HG02938 (cell line): Measurements from ENCODE around the gene C3orf62.
"Not testable (repeated sequence)": the region's sequence is repeated elsewhere in the genome, so short reads cannot be mapped to it uniquely, and the experiment has no call there.

Experiments
- ATAC-seq: cut with Tn5 transposase; IDR thresholded peaks from one replicate; pipeline ENCODE4 v1.9.1; 2021; ENCODE audit warnings: mild to moderate bottlenecking, moderate library complexity; ENCODE audit not compliant: unreplicated experiment

C3orf62 gene

DNA sequence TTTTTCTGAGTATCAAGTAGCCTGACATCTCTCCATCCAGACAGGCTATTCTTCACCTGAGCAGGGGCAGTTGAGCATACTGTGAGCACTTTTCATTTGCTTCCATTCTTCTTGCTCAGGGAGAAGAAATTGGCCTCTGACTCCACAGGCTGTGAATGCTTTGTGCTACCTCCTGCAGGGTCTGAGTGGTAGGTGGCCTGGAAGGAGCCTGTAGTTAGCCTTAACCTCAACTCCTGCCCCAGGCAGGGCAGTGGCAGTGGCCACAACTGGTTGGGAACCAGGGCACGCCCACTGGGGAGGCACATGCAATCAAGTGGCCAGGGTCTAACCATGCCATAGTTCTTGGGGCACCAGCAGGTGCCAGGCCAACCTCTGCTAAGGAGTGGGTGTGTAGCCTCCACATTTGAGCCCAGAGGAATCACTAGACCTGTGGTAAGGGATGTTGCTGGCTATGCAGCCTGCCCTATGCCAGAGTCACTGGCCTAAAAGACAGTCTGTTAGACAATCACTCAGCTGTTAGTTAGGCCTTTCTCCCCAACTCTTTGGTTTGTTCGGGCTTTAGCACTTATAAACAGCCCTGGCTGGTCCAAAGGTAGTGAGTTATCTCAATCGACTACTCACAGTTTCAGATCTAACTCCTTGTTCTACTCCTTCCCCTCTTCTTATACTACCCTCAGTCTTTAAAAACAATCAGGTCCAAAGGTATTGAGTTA is 7.4 kb downstream of the C3orf62 start:
- ATAC-seq: no peak

DNA sequence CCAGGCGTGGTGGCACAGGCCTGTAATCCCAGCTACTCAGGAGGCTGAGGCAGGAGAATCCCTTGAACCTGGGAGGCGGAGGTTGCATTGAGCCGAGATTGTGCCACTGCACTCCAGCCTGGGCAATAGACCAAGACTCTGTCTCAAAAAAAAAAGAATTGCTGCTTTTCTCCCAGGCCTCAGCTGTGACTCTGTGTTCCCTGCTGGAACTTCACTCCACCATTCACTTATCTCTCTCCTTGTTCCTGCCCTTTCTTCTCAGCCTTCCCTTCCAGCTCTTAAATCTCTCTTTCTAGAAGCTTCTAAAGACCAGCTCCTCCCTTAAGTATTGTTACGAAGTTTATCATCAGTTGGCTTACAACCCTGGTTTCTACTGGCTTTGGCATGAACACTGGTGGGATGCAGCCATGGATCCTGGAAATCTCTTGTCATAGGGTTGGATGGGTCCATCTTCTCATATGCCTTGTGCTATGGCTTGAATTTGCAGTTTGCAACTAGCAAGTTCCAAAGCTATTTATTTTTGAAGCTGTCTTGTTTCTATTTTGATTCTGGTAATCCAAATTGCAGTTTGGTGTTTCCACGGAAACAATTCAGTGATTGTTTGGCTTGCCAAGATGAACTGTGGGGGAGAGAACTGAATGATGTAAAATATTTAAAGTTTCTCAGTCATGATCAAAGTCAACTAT is 10.5 kb downstream of the C3orf62 start:
- no peak for ATAC-seq

DNA sequence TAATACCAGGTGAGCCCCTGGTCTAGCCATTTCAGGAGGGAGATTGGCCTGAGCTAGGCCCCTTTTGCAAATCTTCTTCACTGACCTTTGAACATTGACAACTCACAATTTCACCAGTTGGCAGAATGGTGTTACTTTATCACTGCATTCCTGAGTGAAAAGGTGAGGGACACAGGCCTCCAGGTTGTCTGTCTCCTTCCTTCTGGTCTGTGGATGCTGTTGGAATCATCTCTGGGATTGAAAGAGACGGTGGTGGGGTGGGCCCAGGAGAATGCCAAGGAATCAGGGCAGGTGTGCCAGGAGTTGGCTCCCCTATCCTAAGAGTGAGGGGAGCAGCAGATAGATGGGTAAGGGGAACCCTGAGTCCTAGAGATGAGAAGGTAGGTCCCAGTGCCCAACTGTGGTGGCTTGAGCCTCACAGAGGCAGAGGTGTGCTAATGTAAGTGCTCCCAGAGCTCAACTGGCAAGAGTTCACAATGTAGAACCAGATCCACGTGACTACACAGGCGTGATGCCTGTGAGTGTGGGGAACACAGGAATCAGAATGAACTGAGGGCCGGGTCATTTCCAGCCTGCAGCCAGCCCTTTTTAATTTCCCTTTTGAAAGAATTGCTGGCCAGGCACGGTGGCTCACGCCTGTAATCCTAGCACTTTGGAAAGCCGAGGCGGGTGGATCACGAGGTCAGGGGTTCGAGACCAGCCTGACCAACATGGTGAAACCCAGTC is 11.2 kb downstream of the C3orf62 start:
- no peak for ATAC-seq

DNA sequence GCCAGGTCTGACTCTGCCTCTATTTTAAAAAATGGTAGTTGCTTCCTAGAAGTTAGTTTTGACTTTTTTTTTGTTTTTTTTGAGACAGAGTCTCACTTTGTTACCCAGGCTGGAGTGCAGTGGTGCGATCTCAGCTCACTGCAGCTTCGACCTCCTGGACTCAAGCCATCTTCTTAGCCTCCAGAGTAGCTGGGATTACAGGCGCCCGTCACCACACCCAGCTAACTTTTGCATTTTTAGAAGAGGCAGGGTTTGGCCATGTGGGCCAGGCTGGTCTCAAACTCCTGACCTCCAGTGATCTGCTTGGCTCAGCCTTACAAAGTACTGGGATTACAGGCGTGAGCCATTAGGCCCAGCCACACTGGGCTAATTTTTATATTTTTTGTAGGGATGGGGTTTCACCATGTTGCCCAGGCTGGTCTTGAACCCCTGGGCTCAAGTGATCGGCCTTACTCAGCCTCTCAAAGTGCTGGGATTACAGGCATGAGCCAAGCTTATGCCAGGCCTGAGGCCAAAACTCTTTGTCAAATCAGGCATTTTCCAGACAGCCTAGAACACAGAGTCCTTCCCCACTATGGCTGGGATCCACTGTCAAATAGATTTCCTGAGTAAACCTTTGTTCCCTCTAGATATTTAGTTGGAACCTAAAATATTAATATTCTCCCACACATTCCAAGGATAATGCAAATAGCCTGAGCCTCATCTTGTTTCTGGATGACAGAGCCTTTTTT is 13.7 kb downstream of the C3orf62 start:
- no peak for ATAC-seq

DNA sequence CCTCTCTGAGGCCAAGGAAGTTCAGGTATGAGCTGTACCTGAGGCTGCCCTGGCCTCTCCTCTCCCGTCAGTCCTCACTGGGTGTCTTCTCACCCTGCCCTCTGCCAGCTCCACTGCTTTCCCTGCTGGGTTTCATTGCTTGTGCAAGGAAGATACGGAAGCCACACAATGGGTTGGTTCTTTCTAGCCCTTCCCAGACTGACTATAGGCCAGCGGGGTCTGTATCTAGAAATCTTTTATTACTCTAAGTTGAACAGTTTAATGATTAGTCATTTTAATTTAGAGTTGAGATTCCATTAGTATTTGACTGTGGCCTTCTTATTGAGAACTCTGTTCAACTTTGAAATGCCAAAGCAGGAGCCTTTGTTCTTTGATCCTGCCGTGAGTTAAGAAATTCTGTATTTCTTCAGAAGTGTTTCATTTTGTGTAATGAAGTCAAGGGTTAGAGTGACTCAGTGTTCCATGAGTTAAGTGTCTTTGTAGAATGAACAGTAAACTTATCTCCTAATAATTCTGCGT is 16.2 kb downstream of the C3orf62 start:
- no peak for ATAC-seq

DNA sequence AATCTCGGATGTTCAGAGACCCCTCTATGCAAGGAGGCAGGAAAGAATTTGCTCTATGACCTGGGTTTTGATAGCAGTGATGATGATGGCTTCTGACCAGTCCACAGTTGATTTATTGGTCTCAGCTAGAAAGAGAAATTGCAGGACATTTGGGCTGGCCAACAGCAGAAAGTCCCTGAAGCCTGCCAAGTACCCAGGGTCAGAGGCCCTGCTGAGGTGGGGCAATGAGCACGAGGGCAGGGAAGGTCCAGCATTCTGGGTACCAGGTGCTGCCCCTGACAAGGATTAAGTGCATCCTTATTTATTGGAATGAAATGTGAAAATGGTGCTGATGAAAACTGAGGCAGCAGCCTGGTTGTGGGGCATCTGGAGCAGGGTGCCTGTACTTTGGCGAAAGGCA is 19.8 kb downstream of the C3orf62 start:
- ATAC-seq: no peak

DNA sequence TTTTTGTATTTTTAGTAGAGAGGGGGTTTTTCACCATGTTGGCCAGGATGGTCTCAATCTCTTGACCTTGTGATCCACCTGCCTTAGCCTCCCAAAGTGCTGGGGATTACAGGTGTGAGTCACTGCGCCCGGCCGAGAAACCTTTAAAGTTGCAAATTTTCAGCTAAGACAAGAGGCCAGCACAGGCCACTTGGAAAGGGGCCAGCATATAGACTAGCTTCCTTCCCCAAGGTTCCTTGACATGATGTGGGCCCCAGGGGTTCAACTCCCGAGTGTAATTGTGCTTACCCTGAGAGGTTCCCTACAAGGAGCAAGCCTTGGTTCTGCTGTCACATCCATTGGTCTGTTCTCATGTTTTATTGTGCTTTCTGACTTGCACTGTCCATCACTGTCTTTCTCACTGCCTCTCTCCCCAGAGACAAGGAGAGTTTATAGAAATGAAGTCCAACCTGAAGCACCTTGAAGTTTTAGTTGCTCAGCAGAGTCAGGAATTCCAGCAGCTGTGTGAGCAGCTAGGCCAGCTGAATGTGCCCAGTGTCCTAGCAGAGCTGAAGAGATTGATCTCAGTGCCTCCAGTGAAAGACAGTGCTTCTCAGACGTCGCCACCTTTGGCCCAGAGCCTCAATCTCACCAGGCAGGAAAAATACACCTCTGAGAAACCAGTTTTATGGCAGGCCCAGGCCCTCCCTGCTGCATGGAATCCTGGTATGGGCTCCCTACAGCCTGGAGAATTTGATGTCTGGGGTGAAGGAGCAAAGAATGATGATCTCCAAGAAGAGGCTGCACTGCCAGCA is 21.1 kb downstream of the C3orf62 start:
- ATAC-seq: no peak

DNA sequence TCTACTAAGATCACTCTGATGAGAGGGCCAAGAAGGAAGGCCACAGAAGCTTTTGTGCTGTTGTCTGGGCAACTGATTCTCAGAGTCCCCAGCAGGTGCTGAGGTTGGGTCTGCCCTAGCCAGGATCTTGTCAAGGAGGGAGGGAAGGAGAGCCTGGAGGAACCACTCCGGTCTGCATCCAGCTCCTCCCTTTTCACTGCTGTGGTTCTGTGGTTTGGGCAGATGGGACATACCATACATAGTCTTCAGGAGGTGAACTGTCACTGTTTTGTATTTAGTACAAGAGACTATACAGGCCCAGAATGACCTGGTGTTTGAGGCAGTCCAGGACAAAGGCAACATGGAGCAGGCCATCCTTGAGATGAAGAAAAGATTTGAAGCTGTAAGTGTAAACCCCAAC is 21.9 kb downstream of the C3orf62 start:
- no peak for ATAC-seq

DNA sequence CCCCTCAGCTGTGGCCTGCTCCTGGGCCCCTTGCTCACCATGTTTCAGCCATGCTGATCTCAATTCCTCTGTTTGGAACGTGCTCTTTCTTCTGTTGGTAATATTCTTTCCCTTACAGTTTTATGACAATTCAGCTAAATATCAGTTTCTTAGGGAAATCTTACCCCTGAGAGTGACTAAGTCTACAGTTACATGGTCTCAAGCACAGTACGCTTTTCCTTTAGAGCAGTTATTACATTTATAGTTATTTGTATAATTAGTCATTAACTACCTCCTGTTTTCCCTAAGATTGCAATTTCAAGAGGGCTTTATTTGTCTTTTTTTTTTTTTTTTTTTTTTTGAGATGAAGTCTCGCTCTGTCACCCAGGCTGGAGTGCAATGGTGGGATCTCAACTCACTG is 23.5 kb downstream of the C3orf62 start:
- no peak for ATAC-seq

DNA sequence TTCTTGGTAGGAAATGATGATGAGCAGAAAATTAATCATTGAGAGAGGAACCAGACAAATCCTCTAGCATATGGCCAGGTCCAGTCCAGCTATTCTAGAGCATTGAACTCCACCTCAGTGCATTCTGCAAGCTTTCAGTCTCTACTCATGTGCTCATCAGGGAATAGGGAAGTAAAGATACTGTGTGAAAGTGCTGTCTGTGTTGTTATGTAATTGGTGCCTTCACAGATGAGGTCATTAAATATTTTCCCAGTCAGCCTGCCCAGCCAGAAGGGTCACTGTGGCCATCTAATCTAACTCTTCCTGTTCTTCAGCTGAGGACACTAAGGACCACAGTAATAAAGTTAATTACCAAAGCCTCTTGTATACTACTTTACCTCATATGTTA is 28.2 kb downstream of the C3orf62 start:
- ATAC-seq: no peak

DNA sequence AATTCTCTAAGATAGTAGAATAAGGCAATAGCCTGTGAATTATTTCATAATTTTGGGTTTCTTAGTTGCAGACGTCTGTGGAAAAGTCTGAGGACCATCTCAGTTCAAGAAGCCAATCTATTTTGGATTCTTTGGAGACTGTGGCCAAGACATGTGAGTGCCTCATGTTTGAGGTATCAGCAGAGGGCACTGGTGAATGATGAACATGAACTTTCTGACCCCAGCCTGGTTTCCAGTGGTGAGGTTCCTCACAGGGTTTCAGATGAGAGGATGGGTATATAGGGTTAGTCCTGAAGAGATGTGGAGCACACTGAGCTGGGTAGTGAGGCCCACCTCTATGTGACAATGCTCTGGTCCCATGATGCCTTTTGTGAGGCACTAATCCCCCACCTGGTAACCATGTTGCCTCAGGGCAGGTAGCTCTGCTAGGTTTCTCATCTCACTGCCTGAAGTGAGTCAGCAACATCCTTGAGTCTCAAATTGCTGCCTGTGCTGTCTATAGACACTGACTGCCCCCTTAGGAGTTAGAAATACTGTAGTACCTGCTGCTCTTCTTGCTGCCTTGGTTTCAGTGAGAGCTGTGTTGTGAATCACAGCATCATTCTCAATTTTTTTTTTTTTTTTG is 32.3 kb downstream of the C3orf62 start:
- no peak for ATAC-seq

DNA sequence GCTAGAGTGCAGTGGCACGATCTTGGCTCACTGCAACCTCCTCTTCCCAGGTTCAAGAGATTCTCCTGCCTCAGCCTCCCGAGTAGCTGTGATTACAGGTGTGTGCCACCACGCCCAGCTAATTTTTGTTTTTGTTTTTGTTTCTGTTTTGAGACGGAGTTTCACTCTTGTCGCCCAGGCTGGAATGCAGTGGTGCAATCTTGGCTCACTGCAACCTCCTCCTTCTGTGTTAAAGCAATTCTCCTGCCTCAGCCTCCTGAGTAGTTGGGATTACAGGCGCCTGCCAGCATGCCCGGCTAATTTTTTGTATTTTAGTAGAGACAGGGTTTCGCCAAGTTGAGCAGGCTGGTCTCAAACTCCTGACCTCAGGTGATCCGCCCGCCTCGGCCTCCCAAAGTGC is 36.9 kb downstream of the C3orf62 start:
- not testable (repeated sequence) for ATAC-seq

DNA sequence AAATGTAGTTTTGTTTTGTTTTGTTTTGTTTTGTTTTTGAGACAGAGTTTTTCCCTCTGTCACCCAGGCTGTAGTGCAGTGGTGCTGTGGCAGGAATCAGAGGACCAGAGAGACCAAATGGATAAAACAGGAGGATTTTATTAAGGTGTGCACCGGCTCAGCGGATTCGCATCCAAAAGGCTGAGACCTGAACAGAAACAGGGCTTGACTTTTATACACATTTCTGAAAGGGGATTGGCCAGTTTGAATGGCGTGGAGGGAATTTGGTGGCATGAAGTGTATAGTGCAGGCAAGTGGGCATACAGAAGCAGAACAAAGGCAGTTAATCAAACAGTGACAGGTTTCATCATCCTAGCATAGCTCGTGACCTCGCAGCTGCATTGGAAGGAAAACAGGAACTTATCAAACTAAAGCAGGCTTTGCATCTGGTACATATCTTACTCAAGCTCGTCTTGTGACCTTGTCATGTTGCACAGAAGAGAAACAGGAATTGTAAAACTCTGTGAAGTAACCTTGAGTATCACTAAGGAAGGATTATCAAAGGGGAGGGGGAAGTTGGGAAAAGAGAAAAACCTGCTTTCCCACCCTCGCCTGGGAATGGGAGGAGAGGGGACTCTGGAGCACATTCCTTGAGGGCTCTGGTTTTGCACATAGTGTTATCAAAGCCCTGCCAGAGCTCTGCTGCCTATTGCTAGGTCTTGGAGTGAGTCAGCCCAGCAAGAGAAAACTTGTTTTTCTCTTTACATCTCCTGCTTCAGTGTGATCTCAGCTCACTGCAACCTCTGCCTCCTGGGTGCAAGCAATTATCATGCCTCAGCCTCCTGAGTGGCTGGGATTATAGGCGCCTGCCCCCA is 38.5 kb downstream of the C3orf62 start:
- ATAC-seq: no peak

DNA sequence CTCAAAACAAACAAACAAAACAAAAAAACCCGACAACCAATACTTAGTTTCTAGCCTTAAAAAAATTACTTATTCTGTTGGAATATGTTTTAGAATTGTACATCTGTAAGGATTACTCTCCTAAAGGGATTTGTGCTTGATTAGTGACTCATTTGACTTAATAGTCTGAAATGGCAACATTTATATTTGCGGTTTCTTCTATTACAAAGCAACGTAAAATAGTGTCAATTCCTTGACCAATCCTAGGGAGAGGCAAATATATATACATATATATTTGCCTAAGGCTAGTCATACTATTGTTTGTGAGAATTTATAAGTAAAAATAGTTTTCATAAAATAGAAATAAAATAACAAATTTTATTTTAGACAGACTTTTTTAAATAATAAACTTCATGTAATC is 39.7 kb downstream of the C3orf62 start:
- no peak for ATAC-seq

DNA sequence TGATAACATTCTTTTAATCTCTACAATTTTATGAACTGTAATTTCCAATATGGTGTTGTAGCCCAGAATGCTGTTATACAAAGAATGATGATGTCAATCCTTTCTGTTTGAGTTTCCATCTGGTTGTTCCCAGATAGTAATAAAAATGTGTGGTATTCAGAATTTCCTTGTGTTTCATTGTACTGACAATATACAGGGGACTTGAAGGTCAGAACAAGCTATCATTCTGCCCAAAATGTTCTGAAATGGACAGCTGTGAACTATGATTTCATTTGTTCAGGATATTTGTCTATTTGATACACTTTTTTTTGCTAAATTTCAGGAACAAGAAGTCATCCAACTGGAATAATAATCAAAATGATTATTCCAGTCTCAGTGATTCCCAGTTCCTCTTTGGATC is 40.8 kb downstream of the C3orf62 start:
- no peak for ATAC-seq

DNA sequence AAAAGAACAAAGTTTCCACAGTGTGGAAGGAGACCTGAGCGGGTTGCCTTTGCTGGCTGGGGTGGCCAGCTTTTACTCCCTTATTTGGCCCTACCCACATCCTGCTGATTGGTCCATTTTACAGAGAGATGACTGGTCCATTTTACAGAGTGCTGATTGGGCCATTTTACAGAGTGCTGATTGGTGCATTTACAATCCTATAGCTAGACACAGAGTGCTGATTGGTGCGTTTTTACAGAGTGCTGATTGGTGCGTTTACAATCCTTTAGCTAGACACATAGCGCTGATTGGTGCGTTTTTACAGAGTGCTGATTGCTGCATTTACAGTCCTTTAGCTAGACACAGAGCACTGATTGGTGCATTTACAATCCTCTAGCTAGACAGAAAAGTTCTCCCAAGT is 48.2 kb downstream of the C3orf62 start:
- not testable (repeated sequence) for ATAC-seq

DNA sequence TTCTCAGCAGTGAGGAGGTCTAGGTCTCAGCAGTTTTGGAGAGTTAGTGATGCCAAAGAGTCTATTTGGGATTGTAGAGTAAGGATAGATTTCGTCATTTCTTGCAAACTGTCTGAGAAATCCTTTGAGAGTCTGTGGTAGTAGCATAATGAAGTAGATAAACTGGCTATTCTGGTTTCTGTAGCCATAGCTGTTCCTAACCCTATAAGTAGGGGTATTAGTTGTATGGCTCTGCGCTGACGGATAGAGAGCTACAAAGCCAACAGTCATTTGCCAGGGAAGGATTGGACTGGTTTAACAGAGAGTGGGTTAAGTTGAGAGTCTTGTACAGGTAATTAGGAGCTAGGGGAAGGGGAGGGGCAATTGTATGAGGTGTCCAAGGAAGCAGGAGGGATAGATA is 55.0 kb downstream of the C3orf62 start:
- ATAC-seq: no peak

DNA sequence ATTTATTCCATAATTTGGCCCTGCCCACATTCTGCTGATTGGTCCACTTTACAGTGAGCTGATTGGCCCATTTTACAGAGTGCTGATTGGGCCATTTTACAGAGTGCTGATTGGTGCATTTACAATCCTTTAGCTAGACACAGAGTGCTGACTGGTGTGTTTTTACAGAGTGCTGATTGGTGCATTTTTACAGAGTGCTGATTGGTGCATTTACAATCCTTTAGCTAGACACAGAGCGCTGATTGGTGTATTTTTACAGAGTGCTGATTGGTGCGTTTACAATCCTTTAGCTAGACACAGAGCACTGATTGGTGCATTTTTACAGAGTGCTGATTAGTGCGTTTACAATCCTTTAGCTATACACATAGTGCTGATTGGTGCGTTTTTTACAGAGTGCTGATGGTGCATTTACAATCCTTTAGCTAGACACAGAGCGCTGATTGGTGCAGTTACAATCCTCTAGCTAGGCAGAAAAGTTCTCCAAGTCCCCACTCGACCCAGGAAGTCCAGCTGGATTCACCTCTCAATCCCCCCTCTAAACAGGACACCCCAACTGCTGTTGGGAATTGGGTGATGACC is 56.0 kb downstream of the C3orf62 start:
- not testable (repeated sequence) for ATAC-seq

DNA sequence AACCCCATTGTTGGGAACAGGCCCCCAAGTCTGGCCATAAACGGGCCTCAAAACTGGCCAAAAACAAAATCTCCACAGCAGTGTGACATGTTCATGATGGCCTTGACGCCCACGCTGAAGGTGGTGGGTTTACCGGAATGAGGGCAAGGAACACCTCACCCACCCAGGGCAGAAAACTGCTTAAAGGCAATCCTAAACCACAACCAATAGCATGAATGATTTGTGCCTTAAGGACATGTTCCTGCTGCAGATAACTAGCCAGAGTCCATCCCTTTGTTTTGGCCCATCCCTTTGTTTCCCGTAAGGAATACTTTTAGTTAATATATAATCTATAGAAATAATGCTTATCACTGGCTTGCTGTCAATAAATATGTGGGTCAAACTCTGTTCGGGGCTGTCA is 57.9 kb downstream of the C3orf62 start:
- ATAC-seq: no peak
